CD4-positive, alpha-beta T cell treated with Interleukin-17A for 4 hours (primary cell): ENCODE measurements around the gene THSD4.
"Not testable (repeated sequence)": the region's sequence is repeated elsewhere in the genome, so short reads cannot be mapped to it uniquely, and the experiment has no call there.

Source experiments
- DNase-seq: peaks from one replicate; pipeline ENCODE4 v3.0.0-alpha.2; 2020; ENCODE audit warnings: mixed read lengths

Gene THSD4

GRCh38 chr15:71194286-71194685 is 79.0 kb downstream of the THSD4 start:
- no peak for DNase-seq

- no peak for DNase-seq
Observed at GRCh38 chr15:71195242-71195641, 80.0 kb downstream of the THSD4 start.

- DNase-seq, result no peak
Observed at GRCh38 chr15:71197620-71198019, 82.3 kb downstream of the THSD4 start.

GRCh38 chr15:71198846-71199245 is 83.6 kb downstream of the THSD4 start:
- DNase-seq, result no peak

GRCh38 chr15:71199384-71200351 is 84.4 kb downstream of the THSD4 start:
- no peak for DNase-seq

- DNase-seq, result no peak
Observed at GRCh38 chr15:71201477-71201876, 86.2 kb downstream of the THSD4 start.

- DNase-seq, result no peak
Observed at GRCh38 chr15:71202712-71203111, 87.4 kb downstream of the THSD4 start.

- DNase-seq, result no peak
Observed at GRCh38 chr15:71203586-71204474, 88.6 kb downstream of the THSD4 start.

- no peak for DNase-seq
Observed at GRCh38 chr15:71207141-71207540, 91.9 kb downstream of the THSD4 start.

GRCh38 chr15:71212146-71212545 is 96.9 kb downstream of the THSD4 start:
- DNase-seq, result no peak

- not testable (repeated sequence) for DNase-seq
Observed at GRCh38 chr15:71213943-71214342, 98.7 kb downstream of the THSD4 start.

GRCh38 chr15:71215126-71215894 is 100.0 kb downstream of the THSD4 start:
- DNase-seq, result no peak

- DNase-seq, result no peak
Observed at GRCh38 chr15:71218272-71218805, 103.1 kb downstream of the THSD4 start.

GRCh38 chr15:71219101-71219500 is 103.8 kb downstream of the THSD4 start:
- DNase-seq, result no peak

GRCh38 chr15:71219645-71220044 is 104.4 kb downstream of the THSD4 start:
- no peak for DNase-seq

- DNase-seq, result no peak
Observed at GRCh38 chr15:71220828-71221227, 105.6 kb downstream of the THSD4 start.

- no peak for DNase-seq
Observed at GRCh38 chr15:71221417-71221816, 106.1 kb downstream of the THSD4 start.

GRCh38 chr15:71223516-71223915 is 108.2 kb downstream of the THSD4 start:
- DNase-seq, result no peak

GRCh38 chr15:71224024-71224423 is 108.8 kb downstream of the THSD4 start:
- no peak for DNase-seq

- no peak for DNase-seq
Observed at GRCh38 chr15:71225851-71226250, 110.6 kb downstream of the THSD4 start.

GRCh38 chr15:71226536-71227455 is 111.5 kb downstream of the THSD4 start:
- no peak for DNase-seq
